IMR-90 (cell line): ENCODE data around the gene ABAT. TPM values are rescaled to one million over a fixed set of nuclear protein-coding genes. Genes with fewer than 3 reads are reported as not detected.

Source experiments
- ATAC-seq: fragments of 200-7000 bp; cut with Tn5 transposase; 2 replicates; pipeline ENCODE4 v1.9.1; 2020; ENCODE audit warnings: low read depth, mild to moderate bottlenecking, moderate library complexity
- BruUV-seq: library from RNA; stranded (reverse); fragments of 400-500 nt; replicated peaks from 2 replicates; lab custom pipeline; 2021; lab: Mats Ljungman, UMichigan
- CTCF ChIA-PET: fragments of 300-600 bp; formaldehyde crosslinking; extraction: SDS; loops from one replicate; lab custom pipeline; 2021; ENCODE audit warnings: antibody characterized with exemption; lab: Yijun Ruan, JAX
- POLR2A ChIA-PET: fragments of 300-600 bp; sonication (Branson Sonifier 250); formaldehyde crosslinking; loops from one replicate; lab custom pipeline; 2022; ENCODE audit warnings: antibody characterized with exemption; ENCODE audit not compliant: unreplicated experiment; lab: Charles Lee
- DNase-seq: peaks from one replicate; pipeline ENCODE4 v3.0.0; 2013
- H2AFZ ChIP-seq: replicated peaks from 2 replicates; pipeline ENCODE3; 2013; ENCODE audit warnings: low read length, mild to moderate bottlenecking; ENCODE audit not compliant: poor library complexity
- H2AK5ac ChIP-seq: 2 replicates; pipeline ENCODE4 v1.6.1; 2013; ENCODE audit warnings: low read depth, low read length, inconsistent platforms
- H2AK9ac ChIP-seq: replicated peaks from 2 replicates; pipeline ENCODE3; 2013; ENCODE audit warnings: mild to moderate bottlenecking, low read depth, low read length, moderate library complexity; ENCODE audit not compliant: poor library complexity
- H2BK120ac ChIP-seq: 2 replicates; pipeline ENCODE4 v1.6.1; 2013; ENCODE audit warnings: low read depth, low read length, inconsistent platforms
- H2BK15ac ChIP-seq: 3 replicates; pipeline ENCODE4 v1.6.1; 2013; ENCODE audit warnings: low read depth, low read length, inconsistent platforms
- H2BK20ac ChIP-seq: 2 replicates; pipeline ENCODE4 v1.6.1; 2013; ENCODE audit warnings: low read depth, mild to moderate bottlenecking, inconsistent platforms, low read length, moderate library complexity
- H2BK5ac ChIP-seq: 2 replicates; pipeline ENCODE4 v1.6.1; 2013; ENCODE audit warnings: mild to moderate bottlenecking, low read depth, low read length, inconsistent platforms; ENCODE audit not compliant: poor library complexity, severe bottlenecking
- H3K14ac ChIP-seq: replicated peaks from 2 replicates; pipeline ENCODE4 v1.6.1; 2013; ENCODE audit warnings: low read depth, low read length, inconsistent platforms
- H3K18ac ChIP-seq: 2 replicates; pipeline ENCODE4 v1.6.1; 2013; ENCODE audit warnings: low read depth, low read length, control low read depth
- H3K23ac ChIP-seq: 2 replicates; pipeline ENCODE4 v1.6.1; 2013; ENCODE audit warnings: low read depth, low read length, inconsistent platforms
- H3K27ac ChIP-seq: 2 replicates; pipeline ENCODE4 v1.5.1; 2013; ENCODE audit warnings: mild to moderate bottlenecking, control low read depth, low read length; ENCODE audit not compliant: insufficient read depth
- H3K27me3 ChIP-seq: 2 replicates; pipeline ENCODE4 v1.6.1; 2013; ENCODE audit warnings: low read length; ENCODE audit not compliant: control insufficient read depth, insufficient read depth
- H3K36me3 ChIP-seq: 2 replicates; pipeline ENCODE4 v1.6.1; 2013; ENCODE audit warnings: low read length, mixed read lengths; ENCODE audit not compliant: control insufficient read depth, insufficient read depth
- H3K4ac ChIP-seq: 2 replicates; pipeline ENCODE4 v1.6.1; 2013; ENCODE audit warnings: low read depth, low read length, inconsistent platforms
- H3K4me1 ChIP-seq: 2 replicates; pipeline ENCODE4 v1.6.1; 2013; ENCODE audit warnings: low read length, mixed read lengths; ENCODE audit not compliant: control insufficient read depth, insufficient read depth
- H3K4me2 ChIP-seq: 2 replicates; pipeline ENCODE4 v1.6.1; 2013; ENCODE audit warnings: low read depth, mild to moderate bottlenecking, control low read depth, low read length, moderate library complexity
- H3K4me3 ChIP-seq: 2 replicates; pipeline ENCODE4 v1.5.1; 2013; ENCODE audit warnings: low read depth, mild to moderate bottlenecking, control low read depth, low read length, moderate library complexity; ENCODE audit not compliant: insufficient read depth
- H3K56ac ChIP-seq: 2 replicates; pipeline ENCODE4 v1.6.1; 2013; ENCODE audit warnings: low read length, inconsistent platforms; ENCODE audit not compliant: insufficient read depth; ENCODE audit errors: extremely low read depth
- H3K79me1 ChIP-seq, 2 experiments: 2 replicates each; pipeline ENCODE4 v1.6.1; 2013; ENCODE audit warnings: low read length in 2 of 2, inconsistent platforms in 1 of 2, low read depth in 1 of 2
- H3K9ac ChIP-seq: 2 replicates; pipeline ENCODE4 v1.6.1; 2013; ENCODE audit warnings: low read depth, low read length, control low read depth
- H3K9me1 ChIP-seq: 2 replicates; pipeline ENCODE4 v1.6.1; 2013; ENCODE audit warnings: low read length, inconsistent platforms; ENCODE audit not compliant: insufficient read depth
- H3K9me3 ChIP-seq: 2 replicates; pipeline ENCODE4 v1.6.1; 2013; ENCODE audit warnings: low read length; ENCODE audit not compliant: control insufficient read depth, insufficient read depth
- H4K20me1 ChIP-seq: 2 replicates; pipeline ENCODE4 v1.6.1; 2013; ENCODE audit warnings: low read length, inconsistent platforms; ENCODE audit not compliant: insufficient read depth
- H4K5ac ChIP-seq: 2 replicates; pipeline ENCODE4 v1.6.1; 2013; ENCODE audit warnings: mild to moderate bottlenecking, low read depth, low read length, control low read depth
- H4K8ac ChIP-seq, 2 experiments: 2 replicates each; pipeline ENCODE4 v1.6.1; 2013; ENCODE audit warnings: low read depth in 2 of 2, low read length in 2 of 2, control low read depth in 1 of 2, inconsistent platforms in 1 of 2
- H4K91ac ChIP-seq: 2 replicates; pipeline ENCODE4 v1.6.1; 2013; ENCODE audit warnings: low read depth, low read length, inconsistent platforms; ENCODE audit not compliant: insufficient read depth
- BHLHE40 ChIP-seq: fragments of 150-350 bp; IDR thresholded peaks from 2 replicates; pipeline ENCODE4 v1.6.1; 2016; ENCODE audit warnings: mild to moderate bottlenecking, low read depth, low read length
- CEBPB ChIP-seq: IDR thresholded peaks from 2 replicates; pipeline ENCODE4 v1.6.1; 2012; ENCODE audit warnings: low read depth, low read length, improper control_type of control experiment
- CHD1 ChIP-seq: IDR thresholded peaks from 2 replicates; pipeline ENCODE4 v1.6.1; 2012; ENCODE audit warnings: low read depth, low read length, improper control_type of control experiment
- FOS ChIP-seq: fragments of 150-350 bp; IDR thresholded peaks from 2 replicates; pipeline ENCODE4 v1.6.1; 2016; ENCODE audit warnings: low read depth, low read length
- MAFK ChIP-seq: IDR thresholded peaks from 2 replicates; pipeline ENCODE4 v1.6.1; 2012; ENCODE audit warnings: low read depth, low read length, improper control_type of control experiment
- MAZ ChIP-seq: IDR thresholded peaks from 2 replicates; pipeline ENCODE4 v1.6.1; 2012; ENCODE audit warnings: low read depth, mild to moderate bottlenecking, low read length, improper control_type of control experiment, moderate library complexity, borderline replicate concordance
- MXI1 ChIP-seq: IDR thresholded peaks from 2 replicates; pipeline ENCODE4 v1.6.1; 2012; ENCODE audit warnings: low read depth, mild to moderate bottlenecking, low read length, moderate library complexity, borderline replicate concordance
- NFE2L2 ChIP-seq: fragments of 150-350 bp; IDR thresholded peaks from 2 replicates; pipeline ENCODE4 v1.6.1; 2016; ENCODE audit warnings: low read depth, mild to moderate bottlenecking, low read length
- POLR2A ChIP-seq: IDR thresholded peaks from 2 replicates; pipeline ENCODE4 v1.6.1; 2012; ENCODE audit warnings: mild to moderate bottlenecking, low read depth, low read length
- RAD21 ChIP-seq: IDR thresholded peaks from 2 replicates; pipeline ENCODE4 v1.6.1; 2012; ENCODE audit warnings: low read length, improper control_type of control experiment
- RCOR1 ChIP-seq: IDR thresholded peaks from 2 replicates; pipeline ENCODE4 v1.6.1; 2012; ENCODE audit warnings: mild to moderate bottlenecking, low read length, improper control_type of control experiment; ENCODE audit not compliant: insufficient replicate concordance
- RFX5 ChIP-seq: IDR thresholded peaks from 2 replicates; pipeline ENCODE4 v1.8.0; 2012; ENCODE audit warnings: low read depth, mild to moderate bottlenecking, low read length, moderate library complexity
- SMC3 ChIP-seq: fragments of 150-350 bp; IDR thresholded peaks from 2 replicates; pipeline ENCODE4 v1.6.1; 2016; ENCODE audit warnings: low read depth, mild to moderate bottlenecking, antibody characterized with exemption, low read length, moderate library complexity
- WGBS, 2 experiments: methylation state at CpG; one replicate each; pipeline versions ENCODE4 v1.1.5 to v1.1.7; 2013; ENCODE audit warnings: missing lambda C conversion rate in 2 of 2; ENCODE audit not compliant: insufficient read length in 1 of 2; ENCODE audit errors: extremely low coverage in 2 of 2; 5-methylcytosine and 5-hydroxymethylcytosine counted together
- dilution Hi-C: fragments of 300-500 bp; cut with HindIII; formaldehyde crosslinking; loops from one replicate; pipeline ENCODE4 v1.14.3; 2018; ENCODE audit warnings: low sequenced_read_pairs; ENCODE audit not compliant: unreplicated experiment
- in situ Hi-C: fragments of 300-500 bp; cut with MboI; formaldehyde crosslinking; loops from 3 replicates; pipeline ENCODE4 v1.14.3; 2019; ENCODE audit warnings: low sequenced_read_pairs, inconsistent platforms, mixed read lengths
- intact Hi-C: fragments of 100-400 bp; cut with micrococcal nuclease; formaldehyde crosslinking; loops from 2 replicates; pipeline ENCODE4 v1.10.0; 2022
- polyA plus RNA-seq, 3 experiments: library from polyadenylated mRNA; depleted of rRNA; stranded (reverse); fragments of >200 nt; gene quantifications; 2 replicates each; pipeline ENCODE4 v1.2.3, GENCODE V29; 2012; ENCODE audit warnings: low replicate concordance in 1 of 3
- total RNA-seq: library from RNA; depleted of rRNA; stranded (reverse); fragments of >200 nt; gene quantifications from 2 replicates; pipeline ENCODE4 v1.2.3, GENCODE V29; 2012
- TF ChIP-seq, protein P1 (sequence below): conservative IDR thresholded peaks from 2 replicates; pipeline ENCODE4 v1.5.1; 2012; ENCODE audit warnings: mild to moderate bottlenecking, low read depth, low read length, improper control_type of control experiment
- TF ChIP-seq, protein P2 (sequence below): fragments of 150-350 bp; IDR thresholded peaks from 2 replicates; pipeline ENCODE4 v1.6.1; 2016; ENCODE audit warnings: low read depth, mild to moderate bottlenecking, low read length, moderate library complexity, borderline replicate concordance
- TF ChIP-seq, protein P3 (sequence below): fragments of 150-350 bp; IDR thresholded peaks from 2 replicates; pipeline ENCODE4 v1.6.1; 2017; ENCODE audit warnings: mild to moderate bottlenecking, antibody characterized with exemption, low read length, low read depth

The ABAT gene
- total and polyA plus RNA-seq, 2 of the 4 experiments (the other 2 are of a cell fraction), result 4.5 to 6.9 TPM

DNA sequence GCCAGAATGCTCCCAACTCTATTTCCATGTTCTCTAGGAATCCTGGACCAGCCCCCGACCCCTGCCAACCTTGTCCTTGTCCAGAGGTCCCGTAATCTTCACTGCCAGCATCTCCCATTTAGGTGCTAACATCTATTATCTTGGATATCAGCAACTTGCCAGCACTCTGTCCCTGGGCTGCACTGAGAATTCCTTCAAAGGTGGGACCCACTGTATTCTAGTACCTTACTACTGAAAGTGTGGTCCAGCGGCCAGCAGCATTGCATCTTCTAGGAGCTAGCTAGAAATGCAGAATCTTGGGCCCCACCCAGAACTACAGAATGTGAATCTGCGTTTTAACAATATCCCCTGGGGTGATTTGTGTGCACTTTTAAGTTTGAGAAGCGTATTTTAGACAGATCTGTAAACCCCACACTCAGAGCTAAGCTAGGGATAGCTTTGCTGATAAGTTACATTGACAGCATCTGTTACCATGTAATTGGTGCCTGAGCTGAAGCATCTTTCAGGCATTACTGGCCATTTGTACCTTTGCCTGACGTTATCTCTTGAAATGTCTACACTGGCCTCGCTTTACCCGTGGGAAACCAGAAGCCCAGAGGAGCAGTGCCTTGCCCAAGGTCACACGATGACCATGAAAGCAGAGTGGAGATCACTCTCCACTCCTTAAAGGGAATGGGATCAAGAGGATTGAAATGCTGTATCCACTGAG, 8.3 kb downstream of the ABAT start:
- H2AK5ac ChIP-seq, result no peak overlapping the region
- no TSS peak for BruUV-seq
- H4K91ac ChIP-seq, result no peak overlapping the region
- no peaks in the 10 kb centered on the region for H4K20me1 ChIP-seq
- H2BK120ac ChIP-seq, result no peak overlapping the region
- H3K4ac ChIP-seq, result no peak overlapping the region
- intact Hi-C loops (no loop called here), dilution Hi-C loops (no loop called here), in situ Hi-C loops (no loop called here)
- H3K27ac ChIP-seq, result no peak overlapping the region
- no peak overlapping the region for H3K9ac ChIP-seq
- H3K9me3 ChIP-seq, result peaks cover 2% of the 10 kb centered on the region; the same call in 1 of the 2 replicates
- DNase-seq (no peak), ATAC-seq (no peak)
- H4K5ac ChIP-seq, result no peak overlapping the region
- no peaks in the 10 kb centered on the region for H3K36me3 ChIP-seq
- no peak overlapping the region for H2BK20ac ChIP-seq
- peaks cover 4% of the 10 kb centered on the region for H3K4me1 ChIP-seq
- no peaks in the 10 kb centered on the region for H3K27me3 ChIP-seq
- H2BK5ac ChIP-seq, result no peak overlapping the region
- no peak overlapping the region for H2AK9ac ChIP-seq
- TF ChIP-seq NFE2L2 (no peak), MAZ (no peak), BHLHE40 (no peak), FOS (no peak), RFX5 (no peak), CHD1 (no peak), MXI1 (no peak), RAD21 (no peak), RCOR1 (no peak), POLR2A (no peak), SMC3 (no peak), MAFK (no peak), CEBPB (no peak)
- TF ChIP-seq, protein P1, sequence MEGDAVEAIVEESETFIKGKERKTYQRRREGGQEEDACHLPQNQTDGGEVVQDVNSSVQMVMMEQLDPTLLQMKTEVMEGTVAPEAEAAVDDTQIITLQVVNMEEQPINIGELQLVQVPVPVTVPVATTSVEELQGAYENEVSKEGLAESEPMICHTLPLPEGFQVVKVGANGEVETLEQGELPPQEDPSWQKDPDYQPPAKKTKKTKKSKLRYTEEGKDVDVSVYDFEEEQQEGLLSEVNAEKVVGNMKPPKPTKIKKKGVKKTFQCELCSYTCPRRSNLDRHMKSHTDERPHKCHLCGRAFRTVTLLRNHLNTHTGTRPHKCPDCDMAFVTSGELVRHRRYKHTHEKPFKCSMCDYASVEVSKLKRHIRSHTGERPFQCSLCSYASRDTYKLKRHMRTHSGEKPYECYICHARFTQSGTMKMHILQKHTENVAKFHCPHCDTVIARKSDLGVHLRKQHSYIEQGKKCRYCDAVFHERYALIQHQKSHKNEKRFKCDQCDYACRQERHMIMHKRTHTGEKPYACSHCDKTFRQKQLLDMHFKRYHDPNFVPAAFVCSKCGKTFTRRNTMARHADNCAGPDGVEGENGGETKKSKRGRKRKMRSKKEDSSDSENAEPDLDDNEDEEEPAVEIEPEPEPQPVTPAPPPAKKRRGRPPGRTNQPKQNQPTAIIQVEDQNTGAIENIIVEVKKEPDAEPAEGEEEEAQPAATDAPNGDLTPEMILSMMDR, result no peak
- TF ChIP-seq, protein P2, sequence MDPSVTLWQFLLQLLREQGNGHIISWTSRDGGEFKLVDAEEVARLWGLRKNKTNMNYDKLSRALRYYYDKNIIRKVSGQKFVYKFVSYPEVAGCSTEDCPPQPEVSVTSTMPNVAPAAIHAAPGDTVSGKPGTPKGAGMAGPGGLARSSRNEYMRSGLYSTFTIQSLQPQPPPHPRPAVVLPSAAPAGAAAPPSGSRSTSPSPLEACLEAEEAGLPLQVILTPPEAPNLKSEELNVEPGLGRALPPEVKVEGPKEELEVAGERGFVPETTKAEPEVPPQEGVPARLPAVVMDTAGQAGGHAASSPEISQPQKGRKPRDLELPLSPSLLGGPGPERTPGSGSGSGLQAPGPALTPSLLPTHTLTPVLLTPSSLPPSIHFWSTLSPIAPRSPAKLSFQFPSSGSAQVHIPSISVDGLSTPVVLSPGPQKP, result no peak
- TF ChIP-seq, protein P3, sequence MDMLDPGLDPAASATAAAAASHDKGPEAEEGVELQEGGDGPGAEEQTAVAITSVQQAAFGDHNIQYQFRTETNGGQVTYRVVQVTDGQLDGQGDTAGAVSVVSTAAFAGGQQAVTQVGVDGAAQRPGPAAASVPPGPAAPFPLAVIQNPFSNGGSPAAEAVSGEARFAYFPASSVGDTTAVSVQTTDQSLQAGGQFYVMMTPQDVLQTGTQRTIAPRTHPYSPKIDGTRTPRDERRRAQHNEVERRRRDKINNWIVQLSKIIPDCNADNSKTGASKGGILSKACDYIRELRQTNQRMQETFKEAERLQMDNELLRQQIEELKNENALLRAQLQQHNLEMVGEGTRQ, result no peak
- H3K14ac ChIP-seq, result no peak overlapping the region
- H3K4me2 ChIP-seq, result no peak overlapping the region
- H3K23ac ChIP-seq, result no peak overlapping the region
- H2BK15ac ChIP-seq, result no peak overlapping the region
- no peak overlapping the region for H3K4me3 ChIP-seq
- H2AFZ ChIP-seq, result no peak overlapping the region
- no peaks in the 10 kb centered on the region for H3K79me1 ChIP-seq
- no peaks in the 10 kb centered on the region for H3K9me1 ChIP-seq
- no peak overlapping the region for H4K8ac ChIP-seq
- 62% methylated on average over 3 of the region's 9 CpGs; no CpG with 5 or more reads in 1 of the 2 experiments for WGBS, 2 experiments
- H3K18ac ChIP-seq, result no peak overlapping the region
- POLR2A ChIA-PET, result no interaction called here
- no peak overlapping the region for H3K56ac ChIP-seq
- CTCF ChIA-PET, result no interaction called here
